GM19025 (cell line): ENCODE data around the gene PARP16.

Source experiments
- ATAC-seq: cut with Tn5 transposase; IDR thresholded peaks from one replicate; pipeline ENCODE4 v1.9.1; 2021; ENCODE audit warnings: mild to moderate bottlenecking, low read depth, moderate library complexity; ENCODE audit not compliant: unreplicated experiment

The PARP16 gene

DNA sequence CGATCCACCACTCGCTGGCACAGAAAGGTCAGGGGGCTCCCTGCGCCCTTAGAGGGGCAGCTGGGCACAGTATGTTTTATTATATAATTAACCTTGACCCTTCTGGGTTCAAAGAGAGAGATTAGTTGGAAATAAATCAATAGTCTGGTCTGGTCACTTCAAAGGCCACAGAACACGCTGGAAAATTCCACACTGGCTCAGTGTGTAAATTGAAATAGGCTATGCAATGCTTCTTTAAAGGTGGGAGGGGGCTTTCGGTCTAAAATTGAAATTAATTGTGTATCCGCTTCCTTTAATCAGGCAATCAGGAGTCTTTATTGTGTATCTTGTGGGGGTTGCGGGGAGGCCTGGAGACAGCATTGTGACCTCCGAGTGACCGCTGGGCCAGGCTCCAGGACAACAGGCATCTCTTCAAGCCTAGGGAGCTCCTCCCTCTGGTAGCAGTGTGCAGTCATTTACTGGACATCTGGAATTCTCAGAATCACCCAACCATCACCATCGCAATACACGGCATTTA, 25.8 kb upstream of the PARP16 start:
- no peak for ATAC-seq

DNA sequence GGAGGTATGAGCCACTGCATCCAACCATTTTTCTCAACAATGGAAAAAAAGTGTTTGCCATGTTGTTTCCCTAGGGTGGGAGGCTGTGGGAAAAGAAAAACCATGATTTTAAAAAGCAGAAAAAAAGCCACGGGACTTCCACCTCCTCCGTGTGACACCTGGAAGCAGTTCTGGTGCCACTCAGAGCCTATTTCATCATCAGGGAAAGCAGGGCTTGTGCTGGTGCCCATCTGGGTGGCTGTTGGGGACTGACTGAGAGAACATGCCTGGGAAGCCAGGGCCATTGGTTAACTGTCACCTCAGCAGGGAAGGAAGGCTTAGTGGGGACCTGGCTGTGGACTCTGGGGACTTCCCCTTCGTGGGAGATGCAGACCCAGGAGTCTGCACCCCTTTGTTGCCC, 25.1 kb upstream of the PARP16 start:
- no peak for ATAC-seq

- no peak for ATAC-seq
Observed at GRCh38 chr15:65310431-65311137, 23.9 kb upstream of the PARP16 start.

- no peak for ATAC-seq
Observed at GRCh38 chr15:65309882-65310418, 23.3 kb upstream of the PARP16 start.

- ATAC-seq: no peak
Observed at GRCh38 chr15:65307978-65308377, 21.3 kb upstream of the PARP16 start.

DNA sequence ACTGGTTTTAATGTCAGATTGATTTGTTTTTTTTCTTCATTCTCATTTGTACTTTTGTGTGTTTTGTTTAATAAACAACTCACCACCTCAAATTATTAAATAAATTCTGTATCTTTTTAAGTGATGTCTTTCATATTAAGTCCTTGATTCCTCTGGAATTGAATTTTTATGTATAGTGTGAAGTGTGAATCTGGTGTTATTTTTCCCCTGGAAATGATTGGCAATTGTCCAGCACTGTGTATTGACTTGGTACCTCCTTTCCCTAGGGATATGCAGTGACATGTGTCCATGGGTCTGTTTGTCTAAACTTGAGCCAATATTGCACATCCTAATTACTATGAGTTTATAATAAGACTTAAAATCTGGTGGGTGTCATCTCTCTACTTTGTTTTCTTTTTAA, 19.9 kb upstream of the PARP16 start:
- no peak for ATAC-seq

DNA sequence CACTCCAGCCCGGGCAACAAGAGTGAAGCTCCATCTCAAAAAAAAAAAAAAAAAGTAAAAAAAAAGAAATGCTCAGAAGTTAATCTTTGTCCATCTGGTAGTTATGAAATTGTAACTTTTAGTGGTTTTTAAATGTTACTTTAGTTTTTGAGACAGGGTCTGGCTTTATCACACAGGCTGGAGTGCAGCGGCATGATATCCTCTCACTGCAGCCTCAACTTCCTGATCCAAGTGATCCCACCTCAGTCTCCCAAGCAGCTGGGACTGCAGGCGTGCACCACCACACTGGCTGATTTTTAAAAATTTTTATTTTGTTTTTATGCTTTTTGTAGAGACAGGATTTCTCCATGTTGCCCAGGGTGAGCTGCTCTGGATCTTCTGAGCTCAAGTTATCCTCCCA, 19.1 kb upstream of the PARP16 start:
- ATAC-seq: no peak

GRCh38 chr15:65305150-65305758, 18.6 kb upstream of the PARP16 start:
- no peak for ATAC-seq

DNA sequence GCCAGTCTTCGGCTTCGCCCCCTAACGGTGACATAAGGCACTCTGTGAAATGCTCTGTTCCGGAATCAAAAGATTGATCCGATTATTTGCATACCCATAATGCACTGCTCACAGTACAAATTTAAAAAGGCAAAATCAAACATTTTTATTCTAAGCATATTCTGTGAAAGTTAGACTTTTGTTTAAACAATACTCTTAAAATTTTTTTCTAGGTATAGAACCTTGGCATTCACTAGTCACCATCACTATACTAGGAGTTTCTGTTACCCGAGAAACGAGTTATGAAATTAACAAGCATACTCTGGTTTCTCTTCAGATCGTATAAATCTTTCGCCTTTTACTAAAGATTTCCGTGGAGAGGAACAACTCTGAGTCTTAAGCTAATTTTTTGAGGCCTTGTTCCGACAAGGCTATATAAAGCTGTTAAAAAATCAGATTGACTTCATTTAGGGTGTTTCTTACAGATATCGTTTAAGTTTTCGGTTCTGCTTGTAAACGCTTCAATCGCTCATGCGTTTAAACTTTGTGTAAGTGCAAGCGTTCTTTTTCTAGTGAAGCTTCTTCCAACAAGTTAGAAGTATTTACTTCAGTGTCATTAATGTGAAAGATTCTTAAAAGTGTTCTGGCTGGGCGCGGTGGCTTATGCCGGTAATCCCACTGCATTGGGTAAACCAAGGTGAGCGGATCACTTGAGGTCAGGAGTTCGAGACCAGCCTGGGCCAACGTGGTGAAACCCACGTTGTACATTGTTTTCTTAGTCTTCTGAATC, 17.9 kb upstream of the PARP16 start, which contains the start of gene RNU5B-1:
Gene RNU5B-1, plus strand, starts transcription at position 297 of the 769 bp plus-strand sequence.
- peak; percentile 65 for ATAC-seq

DNA sequence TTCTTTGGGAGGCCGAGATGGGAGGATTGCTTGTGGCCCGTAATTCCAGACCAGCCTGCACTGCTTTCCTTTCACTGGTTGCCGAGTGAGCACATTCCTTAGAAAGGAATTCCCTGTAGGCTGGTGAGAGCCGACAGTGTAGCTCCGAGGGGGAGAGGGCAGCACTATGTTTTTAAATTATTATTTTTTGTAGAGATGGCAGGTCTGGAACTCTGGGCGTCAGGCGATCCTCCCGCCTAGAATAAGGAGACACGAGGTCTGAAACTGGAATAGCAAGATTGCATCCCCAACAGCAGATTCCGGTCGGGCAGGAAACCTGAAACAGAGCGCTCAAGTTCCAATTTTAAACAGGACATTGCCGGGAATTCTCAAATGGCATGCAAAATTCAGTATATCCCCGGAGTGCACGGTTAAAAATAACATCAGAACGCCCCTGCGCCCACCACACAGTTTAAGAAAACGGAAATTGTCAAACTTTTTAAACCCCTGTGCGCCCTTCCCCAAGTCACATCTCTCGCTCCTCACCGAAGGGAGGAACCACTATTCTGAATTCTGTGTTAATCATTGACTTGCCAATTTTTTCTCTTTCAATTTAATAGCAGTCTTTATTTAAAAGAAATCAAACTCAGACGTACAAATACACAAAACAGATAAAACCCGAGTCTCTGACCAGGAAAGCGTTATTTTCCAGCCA, 17.2 kb upstream of the PARP16 start:
- no peak for ATAC-seq

DNA sequence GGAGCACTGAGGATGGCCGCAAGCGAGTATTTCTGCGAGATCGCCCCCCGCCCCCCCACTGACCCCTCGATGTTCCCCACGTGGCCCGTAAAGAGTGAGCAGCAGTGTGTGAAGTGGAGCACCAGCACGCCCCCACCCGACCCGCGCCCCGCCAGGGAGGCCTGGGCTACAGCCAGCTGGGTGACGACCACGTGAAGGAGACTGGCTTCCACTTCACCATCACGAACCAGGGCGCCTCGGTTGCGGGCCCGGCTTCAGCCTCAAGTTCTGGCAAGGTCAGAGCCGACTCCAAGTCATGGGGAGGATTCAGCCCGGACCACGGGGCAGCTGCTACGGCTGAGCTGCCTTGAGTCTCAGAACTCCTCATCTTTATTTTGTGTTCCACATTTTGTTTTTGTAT, 15.4 kb upstream of the PARP16 start:
- ATAC-seq: no peak

DNA sequence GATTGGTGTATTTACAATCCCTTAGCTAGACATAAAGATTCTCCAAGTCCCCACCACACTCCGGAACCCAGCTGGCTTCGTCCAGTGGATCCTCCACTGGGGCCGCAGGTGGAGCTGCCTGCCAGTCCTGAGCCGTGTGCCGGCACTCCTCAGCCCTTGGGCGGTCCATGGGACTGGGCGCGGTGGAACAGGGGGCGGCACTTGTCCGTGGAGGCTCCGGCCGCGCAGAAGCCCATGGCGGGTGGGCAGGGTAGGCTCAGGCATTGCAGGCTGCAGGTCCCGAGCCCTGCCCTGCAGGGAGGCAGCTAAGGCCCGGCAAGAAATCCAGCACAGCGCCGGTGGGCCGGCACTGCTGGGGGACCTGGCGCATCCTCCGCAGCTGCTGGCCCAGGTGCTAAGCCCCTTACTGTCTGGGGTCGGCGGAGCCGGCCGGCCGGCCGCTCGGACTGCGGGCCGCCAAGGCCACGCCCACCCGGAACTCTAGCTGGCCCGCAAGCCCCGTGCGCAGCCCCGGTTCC, 14.3 kb upstream of the PARP16 start:
- no peak for ATAC-seq

DNA sequence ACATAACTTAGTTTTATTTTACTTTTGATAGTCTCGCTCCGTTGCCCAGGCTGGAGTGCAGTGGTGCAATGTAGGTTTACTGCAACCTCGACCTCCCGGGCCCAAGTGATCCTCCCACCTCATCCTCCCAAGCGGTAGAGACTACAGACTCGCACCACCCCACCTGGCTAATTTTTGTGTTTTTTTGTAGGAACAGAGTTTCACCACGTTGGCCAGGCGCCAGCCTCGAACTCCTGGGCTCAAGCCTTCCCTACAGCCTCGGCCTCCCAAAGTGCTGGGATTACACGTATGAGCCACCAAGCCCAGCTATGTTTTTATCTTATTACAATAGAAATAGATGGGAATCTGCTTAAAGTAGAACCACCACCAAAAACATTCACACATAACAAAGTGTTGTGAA, 12.0 kb upstream of the PARP16 start:
- no peak for ATAC-seq

GRCh38 chr15:65292938-65293518, 6.3 kb upstream of the PARP16 start:
- no peak for ATAC-seq

- no peak for ATAC-seq
Observed at GRCh38 chr15:65290228-65290627, 3.5 kb upstream of the PARP16 start.

DNA sequence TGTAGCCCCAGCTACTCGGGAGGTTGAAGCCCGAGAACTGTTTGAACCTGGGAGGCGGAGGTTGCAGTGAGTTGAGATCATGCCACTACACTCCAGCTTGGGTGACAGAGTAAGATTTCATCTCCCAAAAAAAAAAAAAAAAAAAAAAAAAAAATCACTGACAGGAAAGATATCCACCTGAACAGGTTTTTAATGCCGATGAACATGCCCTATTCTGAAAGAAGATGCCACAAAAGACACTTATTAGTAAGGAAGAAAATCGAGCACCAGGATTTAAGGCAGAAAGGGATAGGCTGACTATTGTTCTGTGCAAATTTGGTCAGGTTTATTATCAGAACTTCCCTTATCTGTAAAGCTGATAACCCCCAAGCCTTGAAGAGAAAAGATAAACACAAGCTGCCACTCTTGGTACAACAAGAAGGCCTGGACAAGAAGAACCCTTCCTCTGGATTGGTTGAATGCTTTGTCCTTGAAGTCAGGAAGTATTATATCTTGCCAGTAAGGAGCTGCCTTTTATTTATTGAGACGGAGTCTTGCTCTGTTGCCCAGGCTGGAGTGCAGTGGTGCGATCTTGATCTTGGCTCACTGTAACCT, 2.7 kb upstream of the PARP16 start:
- no peak for ATAC-seq

DNA sequence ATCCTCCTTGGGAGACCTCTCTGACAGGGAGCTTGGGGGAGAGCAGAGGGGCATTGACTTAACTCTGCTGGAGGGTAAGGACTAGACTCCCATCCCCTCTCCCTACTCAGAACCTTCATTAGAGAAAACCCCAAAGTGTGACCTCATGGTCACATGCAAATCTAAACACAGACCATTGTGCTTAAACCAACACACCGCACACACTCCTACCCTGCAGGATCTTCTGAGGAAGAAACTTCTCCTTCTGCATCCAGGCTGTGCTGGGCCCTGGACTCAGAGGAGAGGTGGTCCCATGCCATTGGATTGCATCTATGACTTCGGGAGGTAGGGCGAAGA, 805 bp upstream of the PARP16 start:
- ATAC-seq: no peak

DNA sequence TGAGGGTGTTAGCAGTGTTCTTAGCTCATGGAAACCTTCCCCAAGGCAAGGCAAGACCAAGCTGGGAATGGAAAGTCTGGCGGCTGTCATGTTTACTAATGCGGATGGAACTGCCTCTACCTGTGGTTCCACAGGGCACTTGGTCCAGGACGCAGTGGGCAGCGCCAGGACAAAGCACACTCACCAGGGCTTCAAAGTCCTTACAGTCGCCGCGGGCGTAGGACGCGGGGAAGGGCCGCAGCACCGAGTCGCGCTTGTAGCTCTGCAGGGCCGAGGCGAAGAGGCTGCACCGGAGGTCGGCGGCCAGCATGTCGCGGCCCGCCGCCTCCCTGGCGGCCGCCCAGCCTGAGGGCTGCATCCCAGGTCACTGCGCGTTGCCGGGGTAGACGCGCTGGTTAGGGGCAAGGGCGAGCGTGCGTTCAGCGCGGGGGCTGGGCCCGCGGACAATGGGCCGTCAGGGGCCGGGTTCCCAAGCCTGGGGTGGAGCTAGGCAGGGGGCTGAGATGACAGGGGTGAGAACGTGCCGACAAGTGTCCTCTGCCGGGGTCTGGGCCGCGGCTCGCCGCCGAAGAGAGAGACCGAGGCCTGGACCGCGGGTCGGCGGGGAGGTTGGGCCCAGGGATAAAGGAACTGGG, 497 bp downstream of the PARP16 start:
- peak; percentile 12 for ATAC-seq
